HUES6 (cell line): Measurements from ENCODE around the gene TAF1C.

Experiments used
- H3K27ac ChIP-seq: 2 replicates; pipeline ENCODE4 v1.7.0; 2013; ENCODE audit warnings: low read depth, mild to moderate bottlenecking, low read length, inconsistent platforms
- H3K27me3 ChIP-seq: 2 replicates; pipeline ENCODE4 v1.6.1; 2013; ENCODE audit warnings: low read length; ENCODE audit not compliant: control insufficient read depth, insufficient read depth
- H3K36me3 ChIP-seq: 2 replicates; pipeline ENCODE4 v1.6.1; 2013; ENCODE audit warnings: low read length; ENCODE audit not compliant: control insufficient read depth, insufficient read depth
- H3K4me1 ChIP-seq: 2 replicates; pipeline ENCODE4 v1.6.1; 2013; ENCODE audit warnings: low read length; ENCODE audit not compliant: control insufficient read depth, insufficient read depth
- H3K4me3 ChIP-seq: 2 replicates; pipeline ENCODE4 v1.5.1; 2013; ENCODE audit warnings: low read depth, low read length
- H3K9ac ChIP-seq: one replicate; pipeline ENCODE4 v1.6.1; 2013; ENCODE audit warnings: mild to moderate bottlenecking, low read length
- H3K9me3 ChIP-seq: 2 replicates; pipeline ENCODE4 v1.6.1; 2013; ENCODE audit warnings: low read depth, low read length; ENCODE audit not compliant: control insufficient read depth, insufficient read depth

TAF1C gene

DNA sequence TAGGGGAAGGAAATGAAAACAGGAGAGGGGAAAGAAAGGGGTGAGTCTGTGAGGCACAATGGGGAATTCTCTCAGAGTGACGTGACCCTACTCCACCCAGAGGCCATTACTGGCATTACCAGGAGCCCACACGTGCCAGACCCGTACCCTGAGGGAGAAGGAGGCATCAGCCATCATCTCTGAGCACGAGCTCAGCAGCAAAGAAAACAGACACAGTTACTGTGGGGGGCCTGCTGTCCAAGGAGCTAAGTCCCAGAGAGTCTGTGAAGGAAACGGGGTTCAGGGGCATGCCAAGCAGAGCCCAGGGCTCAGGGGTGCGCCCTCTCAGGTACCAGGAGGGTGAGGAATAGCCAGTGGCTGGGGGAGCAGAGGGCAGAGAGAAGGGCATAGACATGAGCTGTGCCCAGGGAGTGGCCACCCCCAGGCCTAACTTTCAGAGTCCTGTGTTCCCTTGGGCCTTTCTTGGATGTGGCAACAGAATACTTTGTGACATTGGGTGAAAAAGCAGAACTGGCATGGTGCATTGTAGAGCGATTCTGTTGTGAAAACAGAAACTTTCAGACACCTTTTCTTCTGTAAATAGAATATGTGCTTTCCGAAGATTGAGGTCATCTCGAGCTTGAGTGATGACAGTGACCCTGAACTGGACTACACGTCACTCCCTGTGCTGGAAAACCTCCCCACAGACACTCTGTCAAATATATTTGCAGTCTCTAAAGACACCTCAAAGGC is 11.3 kb downstream of the TAF1C start:
- Histone ChIP-seq H3K4me3 (no peak overlapping the region), H3K27ac (no peak overlapping the region), H3K9ac (no peak overlapping the region), H3K4me1 (peaks cover 10% of the 10 kb centered on the region; the same call in 1 of the 2 replicates), H3K36me3 (peaks cover 28% of the 10 kb centered on the region), H3K27me3 (no peaks in the 10 kb centered on the region), H3K9me3 (no peaks in the 10 kb centered on the region)

DNA sequence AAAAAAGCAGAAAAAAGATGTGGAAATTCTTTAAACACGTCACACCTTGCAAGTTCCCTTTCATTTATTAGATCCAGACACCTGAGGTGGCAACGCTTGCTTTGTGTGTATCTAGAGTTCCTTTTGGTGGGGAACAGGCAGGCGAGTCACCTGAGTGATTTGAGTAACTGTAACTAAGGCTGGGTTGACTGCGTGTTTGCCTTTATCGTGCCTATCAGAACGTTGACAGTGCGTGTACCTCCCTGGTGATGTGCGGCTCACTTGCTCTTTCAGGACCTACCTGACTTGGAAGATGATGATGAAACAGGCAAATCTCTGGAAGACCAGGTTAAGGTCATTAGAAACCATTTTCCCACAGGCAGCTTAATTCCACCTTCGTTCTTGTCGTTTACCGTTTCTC is 12.5 kb downstream of the TAF1C start:
- Histone ChIP-seq H3K27ac (no peak overlapping the region), H3K4me1 (peaks cover 10% of the 10 kb centered on the region; the same call in 1 of the 2 replicates), H3K4me3 (no peak overlapping the region), H3K27me3 (no peaks in the 10 kb centered on the region), H3K9me3 (no peaks in the 10 kb centered on the region), H3K9ac (no peak overlapping the region), H3K36me3 (peaks cover 19% of the 10 kb centered on the region)

DNA sequence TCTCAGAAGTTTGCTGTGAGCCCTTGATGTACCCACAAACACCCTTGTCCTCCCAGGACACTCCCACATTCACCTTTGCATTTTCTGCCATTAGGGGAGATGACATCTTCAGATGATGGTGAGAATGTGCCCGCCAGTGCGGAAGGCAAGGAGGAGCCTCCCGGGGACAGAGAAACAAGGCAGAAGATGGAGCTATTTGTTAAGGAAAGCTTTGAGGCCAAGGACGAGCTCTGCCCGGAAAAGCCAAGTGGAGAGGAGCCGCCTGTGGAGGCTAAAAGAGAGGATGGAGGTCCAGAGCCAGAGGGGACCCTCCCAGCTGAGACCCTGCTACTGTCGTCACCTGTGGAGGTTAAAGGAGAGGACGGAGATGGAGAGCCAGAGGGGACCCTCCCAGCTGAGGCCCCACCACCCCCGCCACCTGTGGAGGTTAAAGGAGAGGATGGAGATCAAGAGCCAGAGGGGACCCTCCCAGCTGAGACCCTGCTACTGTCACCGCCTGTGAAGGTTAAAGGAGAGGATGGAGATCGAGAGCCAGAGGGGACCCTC is 17.0 kb downstream of the TAF1C start:
- Histone ChIP-seq H3K4me1 (no peaks in the 10 kb centered on the region), H3K9ac (no peak overlapping the region), H3K36me3 (no peaks in the 10 kb centered on the region), H3K4me3 (no peak overlapping the region), H3K27me3 (no peaks in the 10 kb centered on the region), H3K27ac (no peak overlapping the region), H3K9me3 (no peaks in the 10 kb centered on the region)

DNA sequence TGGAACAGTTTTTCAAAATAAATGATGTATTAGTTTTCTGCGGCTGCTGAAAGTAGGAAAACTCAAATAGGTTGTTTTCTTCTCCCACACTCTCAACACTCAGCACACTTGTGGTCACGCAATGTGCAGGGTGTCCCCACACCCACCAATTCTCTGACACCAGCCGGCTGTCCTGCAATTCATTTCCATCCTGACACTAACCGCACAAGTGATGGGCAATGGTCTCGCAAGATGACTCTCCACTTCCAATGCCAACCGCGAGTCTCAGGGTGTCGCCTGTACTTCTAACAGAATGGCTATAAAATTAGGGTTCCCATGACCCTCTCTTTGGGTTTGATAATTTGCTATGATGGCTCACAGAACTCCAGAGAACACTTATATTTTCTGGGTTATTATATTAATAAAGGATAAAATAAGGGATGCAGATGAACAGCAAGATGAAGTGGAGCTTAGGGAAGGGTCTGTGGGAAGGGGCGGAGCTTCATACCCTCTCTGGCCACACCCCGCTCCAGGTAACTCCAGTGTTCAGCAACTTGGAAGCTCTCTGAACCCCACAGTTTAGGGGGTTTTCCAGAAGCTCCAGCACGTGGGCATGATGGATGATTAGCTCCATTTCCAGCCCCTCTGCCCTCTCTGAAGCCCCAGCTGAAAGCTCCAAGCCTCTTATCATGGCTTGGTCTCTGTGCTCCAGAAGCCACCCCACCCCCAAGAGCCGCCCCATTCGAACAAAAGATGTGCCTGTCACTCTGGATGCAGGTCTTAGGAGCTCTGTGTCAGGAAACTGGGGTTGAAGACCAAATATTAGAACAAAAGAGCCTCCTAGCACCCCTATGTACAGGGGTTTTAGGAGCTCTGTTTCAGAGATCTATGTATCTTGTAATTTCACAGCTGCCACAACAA is 19.8 kb downstream of the TAF1C start:
- Histone ChIP-seq H3K4me3 (no peak overlapping the region), H3K27ac (no peak overlapping the region), H3K4me1 (no peaks in the 10 kb centered on the region), H3K9me3 (no peaks in the 10 kb centered on the region), H3K36me3 (no peaks in the 10 kb centered on the region), H3K9ac (no peak overlapping the region), H3K27me3 (peaks cover 7% of the 10 kb centered on the region; the same call in 1 of the 2 replicates)

DNA sequence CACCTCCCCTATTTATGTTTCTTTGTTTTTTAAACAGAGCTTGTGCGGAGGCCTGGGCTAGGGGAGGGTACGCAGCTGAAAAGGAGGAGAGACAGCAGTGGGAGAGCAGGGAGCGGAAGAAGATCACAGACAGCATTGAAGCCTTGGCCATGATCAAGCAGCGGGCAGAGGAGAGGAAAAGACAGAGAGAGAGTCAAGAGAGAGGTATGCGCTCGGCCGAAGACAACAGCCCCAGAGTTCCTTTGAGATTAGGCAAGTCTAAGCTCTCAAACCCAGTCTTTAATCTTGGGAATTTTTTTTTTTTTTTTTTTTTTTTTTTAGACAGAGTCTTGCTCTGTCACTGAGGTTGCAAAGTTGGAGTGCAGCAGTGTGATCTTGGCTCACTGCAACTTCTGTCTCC is 21.1 kb downstream of the TAF1C start:
- Histone ChIP-seq H3K4me1 (no peaks in the 10 kb centered on the region), H3K9ac (no peak overlapping the region), H3K27me3 (peaks cover 7% of the 10 kb centered on the region; the same call in 1 of the 2 replicates), H3K27ac (no peak overlapping the region), H3K9me3 (no peaks in the 10 kb centered on the region), H3K36me3 (no peaks in the 10 kb centered on the region), H3K4me3 (no peak overlapping the region)

DNA sequence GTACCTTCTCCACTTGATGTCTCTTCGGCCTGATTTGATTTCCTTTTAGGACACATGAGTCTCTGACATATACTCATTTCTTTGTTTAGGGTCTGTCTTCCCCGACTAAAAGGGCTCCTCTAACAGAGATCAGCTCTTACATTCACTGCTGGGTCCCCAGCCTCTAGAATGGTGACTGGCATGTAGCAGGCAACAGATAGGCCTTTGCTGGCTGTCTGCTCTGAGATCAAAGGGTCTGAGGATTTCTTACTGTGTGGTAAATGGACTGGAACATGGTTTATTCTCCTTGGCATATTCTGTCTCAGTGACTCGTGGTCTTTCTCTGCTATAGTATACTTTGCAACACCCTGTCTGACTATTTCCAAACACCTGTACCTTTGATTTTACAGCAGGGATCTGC is 25.1 kb downstream of the TAF1C start:
- Histone ChIP-seq H3K4me1 (no peaks in the 10 kb centered on the region), H3K9me3 (no peaks in the 10 kb centered on the region), H3K9ac (no peak overlapping the region), H3K36me3 (no peaks in the 10 kb centered on the region), H3K27me3 (peaks cover 7% of the 10 kb centered on the region; the same call in 1 of the 2 replicates), H3K27ac (no peak overlapping the region), H3K4me3 (no peak overlapping the region)

DNA sequence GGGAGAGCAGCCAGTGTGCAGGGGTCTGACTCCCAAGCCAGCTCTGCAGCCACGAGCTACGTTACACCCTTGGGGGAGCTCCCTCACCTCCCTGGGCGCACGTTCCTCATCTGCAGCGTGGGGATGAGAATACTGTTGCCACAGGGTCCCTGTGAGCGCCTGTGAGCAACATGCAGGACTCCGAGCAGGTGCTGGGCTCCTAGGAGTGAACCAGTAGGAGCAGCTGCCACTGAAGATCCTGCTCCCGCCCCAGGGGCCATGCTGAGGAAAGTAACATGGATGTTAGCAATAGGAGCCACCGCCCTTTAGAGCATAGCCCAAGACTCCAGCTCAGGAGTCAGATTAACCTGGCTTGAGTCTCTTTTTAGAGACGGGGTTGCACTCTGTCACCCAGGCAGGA is 25.8 kb downstream of the TAF1C start:
- no peaks in the 10 kb centered on the region for H3K4me1 ChIP-seq
- no peak overlapping the region for H3K27ac ChIP-seq
- no peak overlapping the region for H3K9ac ChIP-seq
- no peak overlapping the region for H3K4me3 ChIP-seq
- H3K27me3 ChIP-seq: peaks cover 7% of the 10 kb centered on the region; the same call in 1 of the 2 replicates
- H3K9me3 ChIP-seq: no peaks in the 10 kb centered on the region
- no peaks in the 10 kb centered on the region for H3K36me3 ChIP-seq

DNA sequence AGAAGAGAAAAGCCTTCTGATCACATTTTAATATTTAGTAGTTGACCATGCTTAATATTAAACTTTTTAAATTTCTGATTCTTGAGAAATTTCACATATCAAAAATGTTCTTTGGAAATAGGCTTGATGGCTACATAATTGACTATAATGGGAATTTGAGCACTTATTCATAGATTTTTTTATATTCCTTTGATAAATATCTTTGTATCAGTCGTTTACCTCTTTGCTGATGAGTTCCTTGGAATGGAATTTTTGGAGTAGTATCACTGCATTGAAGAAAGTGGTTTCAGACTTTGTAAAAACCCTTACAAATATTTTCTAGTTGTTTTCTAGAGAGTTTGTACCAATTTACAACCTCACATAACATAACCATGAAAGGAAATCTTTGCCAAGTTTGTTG is 27.1 kb downstream of the TAF1C start:
- Histone ChIP-seq H3K36me3 (no peaks in the 10 kb centered on the region), H3K27ac (no peak overlapping the region), H3K4me1 (no peaks in the 10 kb centered on the region), H3K9me3 (no peaks in the 10 kb centered on the region), H3K27me3 (peaks cover 7% of the 10 kb centered on the region; the same call in 1 of the 2 replicates), H3K9ac (no peak overlapping the region), H3K4me3 (no peak overlapping the region)

DNA sequence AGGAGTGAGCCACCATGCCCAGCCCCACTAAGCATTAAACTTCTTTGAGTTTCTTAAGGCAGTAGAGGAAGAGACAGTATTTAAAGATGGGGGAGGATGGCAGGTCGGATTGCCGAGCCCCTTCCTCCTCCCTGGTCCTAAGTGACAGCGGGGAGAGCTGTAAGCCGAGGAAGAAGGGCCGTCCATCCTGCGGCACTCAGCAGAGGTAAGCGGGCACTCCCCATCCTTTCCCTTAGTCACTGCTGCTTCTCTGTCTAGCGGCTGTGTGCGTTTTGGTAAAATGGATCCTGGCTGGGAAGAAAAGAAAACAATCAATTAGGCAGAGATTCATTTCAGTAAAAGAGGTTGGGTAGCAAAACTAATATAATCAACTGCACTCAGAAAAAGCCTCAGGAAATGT is 27.9 kb downstream of the TAF1C start:
- Histone ChIP-seq H3K27me3 (peaks cover under 1% of the 10 kb centered on the region; the same call in 1 of the 2 replicates), H3K4me3 (no peak overlapping the region), H3K4me1 (no peaks in the 10 kb centered on the region), H3K9ac (no peak overlapping the region), H3K36me3 (no peaks in the 10 kb centered on the region), H3K27ac (no peak overlapping the region), H3K9me3 (no peaks in the 10 kb centered on the region)

DNA sequence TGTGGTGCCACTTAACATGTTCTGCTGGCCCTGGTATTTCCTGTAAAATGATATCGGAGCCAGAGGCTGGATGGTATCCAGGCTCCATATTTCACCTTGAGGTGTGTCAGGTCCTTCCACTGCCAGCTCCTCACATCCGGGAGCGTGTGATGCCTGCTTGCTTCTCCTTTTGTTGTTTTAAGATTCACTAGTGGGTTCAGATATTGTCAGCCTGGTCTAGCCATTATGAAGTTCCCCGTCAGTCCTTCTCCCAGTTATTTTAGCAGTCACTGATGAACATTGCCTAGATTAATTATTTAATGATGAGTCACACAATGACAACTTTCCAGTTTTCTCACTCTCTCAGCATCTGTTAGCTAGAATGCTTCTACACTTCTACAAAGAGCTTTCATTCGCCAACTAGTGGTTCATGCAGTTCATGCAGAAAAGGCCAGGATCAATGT is 30.5 kb downstream of the TAF1C start:
- Histone ChIP-seq H3K9me3 (no peaks in the 10 kb centered on the region), H3K27ac (no peak overlapping the region), H3K4me1 (no peaks in the 10 kb centered on the region), H3K36me3 (no peaks in the 10 kb centered on the region), H3K27me3 (no peaks in the 10 kb centered on the region), H3K4me3 (no peak overlapping the region), H3K9ac (no peak overlapping the region)

DNA sequence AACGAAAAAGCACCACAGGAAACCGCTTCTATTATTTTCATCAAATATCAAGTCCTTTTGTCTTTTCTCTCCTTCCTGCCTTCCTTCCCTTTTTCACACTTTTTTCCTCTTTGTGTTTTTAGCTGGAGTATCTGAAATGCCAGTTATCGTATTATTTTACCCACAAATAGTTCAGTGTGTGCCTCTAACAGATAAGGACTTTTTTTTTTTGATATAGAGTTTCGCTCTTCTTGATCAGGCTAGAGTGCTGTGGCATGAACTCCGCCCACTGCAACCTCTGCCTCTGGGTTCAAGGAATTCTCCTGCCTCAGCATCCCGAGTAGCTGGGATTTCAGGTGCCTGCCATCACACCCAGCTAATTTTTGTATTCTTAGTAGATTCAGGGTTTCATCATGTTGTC is 31.1 kb downstream of the TAF1C start:
- H3K36me3 ChIP-seq: no peaks in the 10 kb centered on the region

More for the DNA sequence above, 31.1 kb downstream of the TAF1C start:
- H3K9me3 ChIP-seq: no peaks in the 10 kb centered on the region
- H3K9ac ChIP-seq: no peak overlapping the region
- H3K27ac ChIP-seq: no peak overlapping the region
- H3K4me3 ChIP-seq: no peak overlapping the region
- no peaks in the 10 kb centered on the region for H3K4me1 ChIP-seq
- H3K27me3 ChIP-seq: no peaks in the 10 kb centered on the region
